Neural progenitor cell (in vitro differentiated cells): Measurements from ENCODE around the gene CDKL4. TPM values are rescaled to one million over a fixed set of nuclear protein-coding genes. Genes with fewer than 3 reads are reported as not detected.

Experiments
- DNase-seq: peaks from one replicate; pipeline ENCODE4 v3.0.0-alpha.2; 2016; ENCODE audit warnings: low spot score
- H2AFZ ChIP-seq: fragments of 200-600 bp; sonication (generic); replicated peaks from 2 replicates; pipeline ENCODE4 v1.6.1; 2016; ENCODE audit warnings: antibody characterized with exemption
- H3F3A ChIP-seq: fragments of 200-600 bp; sonication (generic); 2 replicates; pipeline ENCODE4 v1.6.1; 2016; ENCODE audit warnings: antibody characterized with exemption, low read depth
- H3K27ac ChIP-seq: fragments of 200-600 bp; sonication (generic); 2 replicates; pipeline ENCODE4 v1.5.1; 2016; ENCODE audit warnings: mild to moderate bottlenecking
- H3K27me3 ChIP-seq: fragments of 200-600 bp; sonication (generic); 2 replicates; pipeline ENCODE4 v1.6.1; 2016; ENCODE audit warnings: mild to moderate bottlenecking, moderate library complexity
- H3K36me3 ChIP-seq: fragments of 200-600 bp; sonication (generic); 2 replicates; pipeline ENCODE4 v1.5.1; 2016
- H3K4me1 ChIP-seq: fragments of 200-600 bp; sonication (generic); 2 replicates; pipeline ENCODE4 v1.6.1; 2016; ENCODE audit warnings: mixed run types
- H3K4me2 ChIP-seq: fragments of 200-600 bp; sonication (generic); 2 replicates; pipeline ENCODE4 v1.6.1; 2016
- H3K4me3 ChIP-seq: fragments of 200-600 bp; sonication (generic); 2 replicates; pipeline ENCODE4 v1.5.1; 2016
- H3K79me2 ChIP-seq: fragments of 200-600 bp; sonication (generic); 2 replicates; pipeline ENCODE4 v1.6.1; 2016; ENCODE audit warnings: low read depth
- H3K9ac ChIP-seq: fragments of 200-600 bp; sonication (generic); 2 replicates; pipeline ENCODE4 v1.6.1; 2016
- H3K9me3 ChIP-seq: fragments of 200-600 bp; sonication (generic); 2 replicates; pipeline ENCODE4 v1.5.1; 2016; ENCODE audit warnings: low read depth
- H4K20me1 ChIP-seq: fragments of 200-600 bp; sonication (generic); 2 replicates; pipeline ENCODE4 v1.6.1; 2016; ENCODE audit warnings: low read depth
- H3K27ac Mint-ChIP-seq: 3 replicates; pipeline ENCODE4 v1.8.0; 2021; ENCODE audit warnings: mixed read lengths
- H3K27me3 Mint-ChIP-seq: 2 replicates; pipeline ENCODE4 v1.8.0; 2022; ENCODE audit warnings: low read depth, mild to moderate bottlenecking, inconsistent platforms, moderate library complexity, mixed read lengths; ENCODE audit not compliant: insufficient read depth
- H3K36me3 Mint-ChIP-seq: 3 replicates; pipeline ENCODE4 v1.8.0; 2021; ENCODE audit warnings: mixed read lengths
- H3K4me1 Mint-ChIP-seq: 3 replicates; pipeline ENCODE4 v1.8.0; 2021; ENCODE audit warnings: mixed read lengths
- H3K4me3 Mint-ChIP-seq: 3 replicates; pipeline ENCODE4 v1.8.0; 2021; ENCODE audit warnings: mild to moderate bottlenecking, moderate library complexity, mixed read lengths
- H3K9me3 Mint-ChIP-seq: 3 replicates; pipeline ENCODE4 v1.8.0; 2020; ENCODE audit warnings: mixed read lengths
- EZH2 ChIP-seq: fragments of 200-600 bp; sonication (generic); IDR thresholded peaks from 2 replicates; pipeline ENCODE4 v1.6.1; 2017; ENCODE audit warnings: antibody characterized with exemption, mild to moderate bottlenecking, moderate library complexity
- EZH2phosphoT487 ChIP-seq: fragments of 200-600 bp; sonication (generic); IDR thresholded peaks from 2 replicates; pipeline ENCODE4 v1.6.1; 2017; ENCODE audit warnings: antibody characterized with exemption
- total RNA-seq: library from RNA; depleted of rRNA; stranded (reverse); fragments of >200 nt; gene quantifications from 2 replicates; pipeline ENCODE4 v1.2.3, GENCODE V29; 2015; ENCODE audit warnings: low replicate concordance
- TF ChIP-seq, protein P1 (sequence below): fragments of 200-600 bp; sonication (generic); IDR thresholded peaks from 2 replicates; pipeline ENCODE4 v1.5.1; 2017; ENCODE audit warnings: antibody characterized with exemption, mild to moderate bottlenecking

The CDKL4 gene
- total RNA-seq, 1 donor from 2014 or later = not detected

- no peak for DNase-seq
- Histone ChIP-seq H3K9me3 (no peaks in the 10 kb centered on the region), H3K4me3 (no peak overlapping the region), H3K27ac (no peak overlapping the region), H3F3A (peaks cover 22% of the 10 kb centered on the region), H2AFZ (peak overlapping the region; percentile 28), H3K4me1 (peaks cover 12% of the 10 kb centered on the region), H4K20me1 (no peaks in the 10 kb centered on the region), H3K27me3 (no peaks in the 10 kb centered on the region), H3K9ac (no peak overlapping the region), H3K36me3 (no peaks in the 10 kb centered on the region), H3K4me2 (no peak overlapping the region), H3K79me2 (no peaks in the 10 kb centered on the region)
- Mint-ChIP-seq H3K4me1 (peaks cover 3% of the 10 kb centered on the region), H3K27ac (no peak overlapping the region), H3K36me3 (no peaks in the 10 kb centered on the region), H3K27me3 (peaks cover 2% of the 10 kb centered on the region), H3K9me3 (no peaks in the 10 kb centered on the region), H3K4me3 (no peak overlapping the region)
- no peak for TF ChIP-seq EZH2
- no peak for TF ChIP-seq EZH2phosphoT487
- TF ChIP-seq, protein P1, sequence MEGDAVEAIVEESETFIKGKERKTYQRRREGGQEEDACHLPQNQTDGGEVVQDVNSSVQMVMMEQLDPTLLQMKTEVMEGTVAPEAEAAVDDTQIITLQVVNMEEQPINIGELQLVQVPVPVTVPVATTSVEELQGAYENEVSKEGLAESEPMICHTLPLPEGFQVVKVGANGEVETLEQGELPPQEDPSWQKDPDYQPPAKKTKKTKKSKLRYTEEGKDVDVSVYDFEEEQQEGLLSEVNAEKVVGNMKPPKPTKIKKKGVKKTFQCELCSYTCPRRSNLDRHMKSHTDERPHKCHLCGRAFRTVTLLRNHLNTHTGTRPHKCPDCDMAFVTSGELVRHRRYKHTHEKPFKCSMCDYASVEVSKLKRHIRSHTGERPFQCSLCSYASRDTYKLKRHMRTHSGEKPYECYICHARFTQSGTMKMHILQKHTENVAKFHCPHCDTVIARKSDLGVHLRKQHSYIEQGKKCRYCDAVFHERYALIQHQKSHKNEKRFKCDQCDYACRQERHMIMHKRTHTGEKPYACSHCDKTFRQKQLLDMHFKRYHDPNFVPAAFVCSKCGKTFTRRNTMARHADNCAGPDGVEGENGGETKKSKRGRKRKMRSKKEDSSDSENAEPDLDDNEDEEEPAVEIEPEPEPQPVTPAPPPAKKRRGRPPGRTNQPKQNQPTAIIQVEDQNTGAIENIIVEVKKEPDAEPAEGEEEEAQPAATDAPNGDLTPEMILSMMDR = no peak
Measured at GRCh38 chr2:39160982-39161381, 82.8 kb downstream of the CDKL4 start.

DNA sequence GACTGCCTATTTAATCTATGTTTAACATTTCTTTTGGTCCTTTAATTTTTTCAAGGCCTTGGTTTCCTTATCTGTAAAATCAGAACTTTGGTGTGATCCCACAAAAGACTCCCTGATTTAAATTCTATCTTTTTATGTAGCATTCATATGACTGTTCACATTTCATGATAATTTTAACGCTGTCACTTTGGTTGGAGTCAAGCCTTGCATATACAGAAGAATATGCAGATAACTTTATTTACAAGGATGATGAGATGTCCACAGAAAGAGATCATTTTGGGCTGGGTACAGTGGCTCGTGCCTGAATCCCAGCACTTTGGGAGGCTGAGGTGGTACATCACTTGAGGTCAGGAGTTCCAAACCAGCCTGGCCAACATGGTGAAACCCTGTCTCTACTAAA, 84.5 kb downstream of the CDKL4 start:
- no peak overlapping the region for H2AFZ ChIP-seq
- H3K36me3 ChIP-seq = no peaks in the 10 kb centered on the region
- no peak overlapping the region for H3K27ac Mint-ChIP-seq
- no peak overlapping the region for H3K9ac ChIP-seq
- TF ChIP-seq EZH2 (no peak), EZH2phosphoT487 (no peak)
- TF ChIP-seq, protein P1 = no peak
- H3K27me3 ChIP-seq = no peaks in the 10 kb centered on the region
- no peaks in the 10 kb centered on the region for H3K79me2 ChIP-seq
- DNase-seq = no peak
- H3K4me1 ChIP-seq = peaks cover 12% of the 10 kb centered on the region
- H3K4me3 Mint-ChIP-seq = no peak overlapping the region
- no peaks in the 10 kb centered on the region for H3K9me3 ChIP-seq
- H4K20me1 ChIP-seq = no peaks in the 10 kb centered on the region
- H3F3A ChIP-seq = peaks cover 22% of the 10 kb centered on the region
- H3K4me1 Mint-ChIP-seq = peaks cover 3% of the 10 kb centered on the region
- no peaks in the 10 kb centered on the region for H3K9me3 Mint-ChIP-seq
- H3K4me3 ChIP-seq = no peak overlapping the region
- H3K4me2 ChIP-seq = no peak overlapping the region
- no peak overlapping the region for H3K27ac ChIP-seq
- no peaks in the 10 kb centered on the region for H3K36me3 Mint-ChIP-seq
- H3K27me3 Mint-ChIP-seq = peaks cover 2% of the 10 kb centered on the region

DNA sequence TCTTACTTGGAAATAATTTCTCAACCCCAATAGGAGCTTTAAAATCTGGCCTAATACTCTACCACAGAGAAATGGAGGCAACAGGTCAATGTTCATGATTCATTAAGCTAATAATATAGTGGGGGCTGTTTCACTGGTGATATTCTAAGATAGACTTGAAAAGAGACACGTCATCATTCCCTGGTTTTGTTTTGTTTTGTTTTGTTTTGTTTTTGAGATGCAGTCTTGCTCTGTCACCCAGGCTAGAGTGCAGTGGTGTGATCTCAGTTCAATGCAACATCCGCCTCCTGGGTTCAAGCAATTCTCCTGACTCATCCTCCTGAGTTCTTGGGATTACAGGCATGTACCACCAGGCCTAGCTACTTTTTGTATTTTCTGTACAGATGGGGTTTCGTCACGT, 85.4 kb downstream of the CDKL4 start:
- Histone ChIP-seq H3K4me1 (peaks cover 12% of the 10 kb centered on the region), H3K9me3 (no peaks in the 10 kb centered on the region), H4K20me1 (no peaks in the 10 kb centered on the region), H3F3A (peaks cover 22% of the 10 kb centered on the region), H3K4me2 (no peak overlapping the region), H3K9ac (no peak overlapping the region), H2AFZ (no peak overlapping the region), H3K4me3 (no peak overlapping the region), H3K36me3 (no peaks in the 10 kb centered on the region), H3K27me3 (no peaks in the 10 kb centered on the region), H3K27ac (no peak overlapping the region), H3K79me2 (no peaks in the 10 kb centered on the region)
- H3K9me3 Mint-ChIP-seq = no peaks in the 10 kb centered on the region
- no peaks in the 10 kb centered on the region for H3K27me3 Mint-ChIP-seq
- no peak overlapping the region for H3K27ac Mint-ChIP-seq
- H3K4me1 Mint-ChIP-seq = peaks cover 3% of the 10 kb centered on the region
- H3K4me3 Mint-ChIP-seq = no peak overlapping the region
- DNase-seq = no peak
- TF ChIP-seq EZH2phosphoT487 (no peak), EZH2 (no peak)
- TF ChIP-seq, protein P1 = no peak
- no peaks in the 10 kb centered on the region for H3K36me3 Mint-ChIP-seq
